IMR-90 (cell line): ENCODE measurements around the gene DHRS3. TPM values are rescaled to one million over a fixed set of nuclear protein-coding genes. Genes with fewer than 3 reads are reported as not detected.

Experiments
- ATAC-seq: fragments of 200-7000 bp; cut with Tn5 transposase; 2 replicates; pipeline ENCODE4 v1.9.1; 2020; ENCODE audit warnings: low read depth, mild to moderate bottlenecking, moderate library complexity
- BruUV-seq: library from RNA; stranded (reverse); fragments of 400-500 nt; replicated peaks from 2 replicates; lab custom pipeline; 2021; lab: Mats Ljungman, UMichigan
- CTCF ChIA-PET: fragments of 300-600 bp; formaldehyde crosslinking; extraction: SDS; loops from one replicate; lab custom pipeline; 2021; ENCODE audit warnings: antibody characterized with exemption; lab: Yijun Ruan, JAX
- POLR2A ChIA-PET: fragments of 300-600 bp; sonication (Branson Sonifier 250); formaldehyde crosslinking; loops from one replicate; lab custom pipeline; 2022; ENCODE audit warnings: antibody characterized with exemption; ENCODE audit not compliant: unreplicated experiment; lab: Charles Lee
- DNase-seq: peaks from one replicate; pipeline ENCODE4 v3.0.0; 2013
- H2AFZ ChIP-seq: replicated peaks from 2 replicates; pipeline ENCODE3; 2013; ENCODE audit warnings: low read length, mild to moderate bottlenecking; ENCODE audit not compliant: poor library complexity
- H2AK5ac ChIP-seq: 2 replicates; pipeline ENCODE4 v1.6.1; 2013; ENCODE audit warnings: low read depth, low read length, inconsistent platforms
- H2AK9ac ChIP-seq: replicated peaks from 2 replicates; pipeline ENCODE3; 2013; ENCODE audit warnings: mild to moderate bottlenecking, low read depth, low read length, moderate library complexity; ENCODE audit not compliant: poor library complexity
- H2BK120ac ChIP-seq: 2 replicates; pipeline ENCODE4 v1.6.1; 2013; ENCODE audit warnings: low read depth, low read length, inconsistent platforms
- H2BK15ac ChIP-seq: 3 replicates; pipeline ENCODE4 v1.6.1; 2013; ENCODE audit warnings: low read depth, low read length, inconsistent platforms
- H2BK20ac ChIP-seq: 2 replicates; pipeline ENCODE4 v1.6.1; 2013; ENCODE audit warnings: low read depth, mild to moderate bottlenecking, inconsistent platforms, low read length, moderate library complexity
- H2BK5ac ChIP-seq: 2 replicates; pipeline ENCODE4 v1.6.1; 2013; ENCODE audit warnings: mild to moderate bottlenecking, low read depth, low read length, inconsistent platforms; ENCODE audit not compliant: poor library complexity, severe bottlenecking
- H3K14ac ChIP-seq: replicated peaks from 2 replicates; pipeline ENCODE4 v1.6.1; 2013; ENCODE audit warnings: low read depth, low read length, inconsistent platforms
- H3K18ac ChIP-seq: 2 replicates; pipeline ENCODE4 v1.6.1; 2013; ENCODE audit warnings: low read depth, low read length, control low read depth
- H3K23ac ChIP-seq: 2 replicates; pipeline ENCODE4 v1.6.1; 2013; ENCODE audit warnings: low read depth, low read length, inconsistent platforms
- H3K27ac ChIP-seq: 2 replicates; pipeline ENCODE4 v1.5.1; 2013; ENCODE audit warnings: mild to moderate bottlenecking, control low read depth, low read length; ENCODE audit not compliant: insufficient read depth
- H3K27me3 ChIP-seq: 2 replicates; pipeline ENCODE4 v1.6.1; 2013; ENCODE audit warnings: low read length; ENCODE audit not compliant: control insufficient read depth, insufficient read depth
- H3K36me3 ChIP-seq: 2 replicates; pipeline ENCODE4 v1.6.1; 2013; ENCODE audit warnings: low read length, mixed read lengths; ENCODE audit not compliant: control insufficient read depth, insufficient read depth
- H3K4ac ChIP-seq: 2 replicates; pipeline ENCODE4 v1.6.1; 2013; ENCODE audit warnings: low read depth, low read length, inconsistent platforms
- H3K4me1 ChIP-seq: 2 replicates; pipeline ENCODE4 v1.6.1; 2013; ENCODE audit warnings: low read length, mixed read lengths; ENCODE audit not compliant: control insufficient read depth, insufficient read depth
- H3K4me2 ChIP-seq: 2 replicates; pipeline ENCODE4 v1.6.1; 2013; ENCODE audit warnings: low read depth, mild to moderate bottlenecking, control low read depth, low read length, moderate library complexity
- H3K4me3 ChIP-seq: 2 replicates; pipeline ENCODE4 v1.5.1; 2013; ENCODE audit warnings: low read depth, mild to moderate bottlenecking, control low read depth, low read length, moderate library complexity; ENCODE audit not compliant: insufficient read depth
- H3K56ac ChIP-seq: 2 replicates; pipeline ENCODE4 v1.6.1; 2013; ENCODE audit warnings: low read length, inconsistent platforms; ENCODE audit not compliant: insufficient read depth; ENCODE audit errors: extremely low read depth
- H3K79me1 ChIP-seq, 2 experiments: 2 replicates each; pipeline ENCODE4 v1.6.1; 2013; ENCODE audit warnings: low read length in 2 of 2, inconsistent platforms in 1 of 2, low read depth in 1 of 2
- H3K9ac ChIP-seq: 2 replicates; pipeline ENCODE4 v1.6.1; 2013; ENCODE audit warnings: low read depth, low read length, control low read depth
- H3K9me1 ChIP-seq: 2 replicates; pipeline ENCODE4 v1.6.1; 2013; ENCODE audit warnings: low read length, inconsistent platforms; ENCODE audit not compliant: insufficient read depth
- H3K9me3 ChIP-seq: 2 replicates; pipeline ENCODE4 v1.6.1; 2013; ENCODE audit warnings: low read length; ENCODE audit not compliant: control insufficient read depth, insufficient read depth
- H4K20me1 ChIP-seq: 2 replicates; pipeline ENCODE4 v1.6.1; 2013; ENCODE audit warnings: low read length, inconsistent platforms; ENCODE audit not compliant: insufficient read depth
- H4K5ac ChIP-seq: 2 replicates; pipeline ENCODE4 v1.6.1; 2013; ENCODE audit warnings: mild to moderate bottlenecking, low read depth, low read length, control low read depth
- H4K8ac ChIP-seq, 2 experiments: 2 replicates each; pipeline ENCODE4 v1.6.1; 2013; ENCODE audit warnings: low read depth in 2 of 2, low read length in 2 of 2, control low read depth in 1 of 2, inconsistent platforms in 1 of 2
- H4K91ac ChIP-seq: 2 replicates; pipeline ENCODE4 v1.6.1; 2013; ENCODE audit warnings: low read depth, low read length, inconsistent platforms; ENCODE audit not compliant: insufficient read depth
- CHD1 ChIP-seq: IDR thresholded peaks from 2 replicates; pipeline ENCODE4 v1.6.1; 2012; ENCODE audit warnings: low read depth, low read length, improper control_type of control experiment
- ELK1 ChIP-seq: fragments of 150-350 bp; IDR thresholded peaks from 2 replicates; pipeline ENCODE4 v1.6.1; 2016; ENCODE audit warnings: low read depth, mild to moderate bottlenecking, low read length, moderate library complexity, borderline replicate concordance
- POLR2A ChIP-seq: IDR thresholded peaks from 2 replicates; pipeline ENCODE4 v1.6.1; 2012; ENCODE audit warnings: mild to moderate bottlenecking, low read depth, low read length
- WGBS, 2 experiments: methylation state at CpG; one replicate each; pipeline versions ENCODE4 v1.1.5 to v1.1.7; 2013; ENCODE audit warnings: missing lambda C conversion rate in 2 of 2; ENCODE audit not compliant: insufficient read length in 1 of 2; ENCODE audit errors: extremely low coverage in 2 of 2; 5-methylcytosine and 5-hydroxymethylcytosine counted together
- dilution Hi-C: fragments of 300-500 bp; cut with HindIII; formaldehyde crosslinking; loops from one replicate; pipeline ENCODE4 v1.14.3; 2018; ENCODE audit warnings: low sequenced_read_pairs; ENCODE audit not compliant: unreplicated experiment
- in situ Hi-C: fragments of 300-500 bp; cut with MboI; formaldehyde crosslinking; loops from 3 replicates; pipeline ENCODE4 v1.14.3; 2019; ENCODE audit warnings: low sequenced_read_pairs, inconsistent platforms, mixed read lengths
- intact Hi-C: fragments of 100-400 bp; cut with micrococcal nuclease; formaldehyde crosslinking; loops from 2 replicates; pipeline ENCODE4 v1.10.0; 2022
- polyA plus RNA-seq, 3 experiments: library from polyadenylated mRNA; depleted of rRNA; stranded (reverse); fragments of >200 nt; gene quantifications; 2 replicates each; pipeline ENCODE4 v1.2.3, GENCODE V29; 2012; ENCODE audit warnings: low replicate concordance in 1 of 3
- total RNA-seq: library from RNA; depleted of rRNA; stranded (reverse); fragments of >200 nt; gene quantifications from 2 replicates; pipeline ENCODE4 v1.2.3, GENCODE V29; 2012

Gene DHRS3
- total and polyA plus RNA-seq, 2 of the 4 experiments (the other 2 are of a cell fraction): 11.2 to 14.5 TPM

GRCh38 chr1:12546771-12547585 lies 71.0 kb downstream of the DHRS3 start:
- no peaks in the 10 kb centered on the region for H3K9me3 ChIP-seq
- H4K5ac ChIP-seq: no peak overlapping the region
- peak overlapping the region; percentile 66; the same call in 1 of the 2 replicates for H2AK5ac ChIP-seq
- intact Hi-C loops: no loop called here
- ATAC-seq (no peak), DNase-seq (no peak)
- no peak overlapping the region for H3K4me3 ChIP-seq
- H3K4ac ChIP-seq: peak overlapping the region; percentile 47
- H4K20me1 ChIP-seq: no peaks in the 10 kb centered on the region
- no peak overlapping the region; the same call in 1 of the 2 replicates for H3K18ac ChIP-seq
- in situ Hi-C loops: no loop called here
- no TSS peak for BruUV-seq
- no peak overlapping the region for H2BK20ac ChIP-seq
- dilution Hi-C loops: no loop called here
- H3K36me3 ChIP-seq: no peaks in the 10 kb centered on the region
- no peak overlapping the region for H3K14ac ChIP-seq
- H2AK9ac ChIP-seq: peak overlapping the region; percentile 50
- CTCF ChIA-PET: interaction anchor here (0.6 kb wide), 1 partner anchor 20 kb away, joined by 3 read pairs; no protein-coding TSS in a partner anchor
- H3K23ac ChIP-seq: no peak overlapping the region
- peaks cover 12% of the 10 kb centered on the region for H3K4me1 ChIP-seq
- no peak overlapping the region for H3K9ac ChIP-seq
- no peak overlapping the region for H3K27ac ChIP-seq
- POLR2A ChIA-PET: no interaction called here
- H2AFZ ChIP-seq: no peak overlapping the region
- peaks cover 7% of the 10 kb centered on the region; the same call in 1 of the 2 replicates for H3K27me3 ChIP-seq
- no peak overlapping the region for H4K8ac ChIP-seq
- no peak overlapping the region for H3K4me2 ChIP-seq
- H2BK15ac ChIP-seq: peak overlapping the region; percentile 31; the same call in 1 of the 3 replicates
- WGBS, 2 experiments: 100% methylated on average over 2 of the region's 17 CpGs; no CpG with 5 or more reads in 1 of the 2 experiments
- H4K91ac ChIP-seq: peak overlapping the region; percentile 22; the same call in 1 of the 2 replicates
- TF ChIP-seq CHD1: no peak
- no peak for TF ChIP-seq POLR2A
- TF ChIP-seq ELK1: no peak
- peaks cover 4% of the 10 kb centered on the region for H3K9me1 ChIP-seq
- H3K79me1 ChIP-seq: no peaks in the 10 kb centered on the region
- H2BK120ac ChIP-seq: peak overlapping the region; percentile 34; the same call in 1 of the 2 replicates
- H2BK5ac ChIP-seq: no peak overlapping the region
- no peak overlapping the region for H3K56ac ChIP-seq
